HG02623 (cell line): ENCODE measurements around the gene TMUB1.
A peak's percentile ranks its signal among the peaks of the same experiment; 100 is the strongest.

Experiments used
- ATAC-seq: cut with Tn5 transposase; IDR thresholded peaks from one replicate; pipeline ENCODE4 v1.9.1; 2021; ENCODE audit warnings: moderate library complexity; ENCODE audit not compliant: unreplicated experiment

The TMUB1 gene

GRCh38 chr7:151086802-151087244 lies 3.5 kb upstream of the TMUB1 start:
- no peak for ATAC-seq

DNA sequence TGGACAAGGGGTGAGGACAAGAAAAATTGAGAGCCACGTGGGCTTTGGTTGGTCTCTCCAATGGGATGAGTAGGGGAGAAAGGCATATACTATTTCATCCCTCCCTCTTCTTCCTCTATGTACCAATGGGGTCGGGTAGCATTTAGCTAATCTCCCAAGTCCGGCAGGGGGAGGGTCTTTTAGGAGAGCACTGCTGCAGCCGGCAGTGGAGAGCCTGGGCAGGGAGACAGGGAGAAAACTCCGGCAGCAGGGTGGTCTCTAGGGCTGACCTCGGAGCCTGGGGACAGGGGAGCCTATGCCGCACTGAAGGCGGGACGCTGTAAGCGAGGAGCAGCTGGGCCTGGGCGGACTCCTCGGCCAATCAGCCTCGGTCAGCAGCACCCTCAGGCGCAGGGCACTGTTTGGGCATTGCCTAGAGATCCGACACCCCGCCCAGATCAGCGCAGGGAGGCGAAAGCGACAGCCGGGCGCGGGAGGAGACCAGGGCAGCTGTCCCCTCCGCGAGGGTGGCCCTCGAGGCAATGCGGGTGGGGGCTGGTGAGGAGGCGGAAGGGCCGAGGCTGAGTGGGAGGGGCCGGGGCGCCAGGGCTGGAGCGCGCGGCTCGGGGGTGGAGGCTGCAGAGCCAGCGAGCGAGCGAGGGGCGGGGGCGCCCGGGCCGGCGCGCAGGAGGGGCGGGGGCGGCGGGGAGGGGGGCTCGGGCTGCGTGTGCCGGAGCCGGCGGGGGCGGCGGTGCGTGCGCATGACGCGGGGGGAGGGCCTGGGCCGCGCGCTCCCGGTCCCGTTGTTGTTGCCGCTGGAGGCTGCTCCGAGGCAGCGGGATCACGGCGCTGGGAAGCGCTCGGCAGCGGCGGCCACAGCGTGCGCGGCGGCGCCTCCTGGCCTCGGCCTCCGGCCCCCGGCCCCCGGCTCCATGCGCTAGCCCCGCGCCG lies 2.7 kb upstream of the TMUB1 start, which contains the start of gene AGAP3:
Gene AGAP3 (plus strand): TSS at position 785 of the 930 bp plus-strand sequence. CDS start 267 bp downstream, outside the sequence.
- ATAC-seq, result peak; percentile 39

- ATAC-seq, result no peak
Observed at GRCh38 chr7:151085329-151085690, 2.0 kb upstream of the TMUB1 start.

DNA sequence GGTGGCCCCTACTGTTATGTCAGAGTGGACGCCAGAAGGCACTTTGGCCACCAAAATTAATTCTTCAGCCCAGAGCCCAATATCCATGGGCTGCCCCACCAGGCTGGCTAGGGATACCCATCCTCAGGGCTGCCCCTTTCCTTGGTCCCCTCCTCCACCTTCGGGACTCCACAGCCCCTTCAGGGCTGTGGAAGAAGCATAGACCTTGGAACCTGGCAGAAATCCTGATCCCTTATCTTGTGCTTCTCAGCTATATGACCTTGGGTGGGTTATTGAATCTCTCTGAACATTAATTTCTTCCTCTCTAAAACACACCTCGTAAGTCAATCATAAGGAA lies 499 bp upstream of the TMUB1 start:
- no peak for ATAC-seq

- no peak for ATAC-seq
Observed at GRCh38 chr7:151082141-151083070, 887 bp downstream of the TMUB1 start.

DNA sequence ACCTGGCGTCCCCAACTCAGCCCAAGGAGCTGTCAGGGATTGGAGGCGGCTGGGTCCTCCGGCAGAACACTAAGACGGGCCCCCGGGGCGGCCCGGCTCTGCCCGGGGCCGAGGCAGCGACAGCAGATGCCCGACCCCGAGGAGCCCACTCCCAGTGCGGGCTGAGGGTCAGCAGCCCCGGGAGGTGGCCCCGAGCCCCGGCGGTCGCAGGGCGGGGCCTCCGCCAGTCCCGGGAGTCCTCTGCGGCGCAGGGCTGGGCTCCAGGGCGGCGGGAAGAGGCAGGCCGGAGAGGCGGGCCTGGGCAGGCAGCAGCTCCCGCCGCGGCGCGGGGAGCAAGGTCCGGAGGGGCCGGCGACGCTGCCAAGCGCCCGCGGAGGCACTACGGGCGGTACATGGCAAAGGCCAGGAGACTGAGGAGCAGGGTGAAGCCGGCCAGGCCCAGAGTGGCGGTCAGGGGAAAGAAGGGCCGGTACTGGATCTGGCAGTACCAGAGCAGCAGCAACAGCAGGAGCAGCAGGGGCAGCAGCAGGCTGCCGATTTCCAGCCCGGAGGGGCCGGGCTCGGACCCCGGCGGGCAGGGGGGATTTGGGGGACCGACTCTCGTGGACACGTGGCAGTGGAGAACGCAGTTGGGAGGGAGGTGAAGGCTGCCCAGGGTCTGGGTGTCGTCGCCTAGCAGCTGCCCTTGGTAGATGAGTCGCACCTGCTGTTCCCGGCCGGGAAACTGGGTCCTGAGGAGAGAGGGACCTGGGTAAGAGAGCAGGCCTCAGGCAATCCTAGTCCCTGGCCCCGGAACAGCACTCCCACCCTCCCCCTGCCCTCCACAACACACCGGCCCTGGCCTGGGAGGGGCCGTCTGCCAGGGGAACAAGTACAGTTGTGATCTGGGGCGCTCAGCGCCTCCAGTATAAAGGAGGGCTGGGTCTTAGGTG lies 1.9 kb downstream of the TMUB1 start:
- ATAC-seq, result no peak

DNA sequence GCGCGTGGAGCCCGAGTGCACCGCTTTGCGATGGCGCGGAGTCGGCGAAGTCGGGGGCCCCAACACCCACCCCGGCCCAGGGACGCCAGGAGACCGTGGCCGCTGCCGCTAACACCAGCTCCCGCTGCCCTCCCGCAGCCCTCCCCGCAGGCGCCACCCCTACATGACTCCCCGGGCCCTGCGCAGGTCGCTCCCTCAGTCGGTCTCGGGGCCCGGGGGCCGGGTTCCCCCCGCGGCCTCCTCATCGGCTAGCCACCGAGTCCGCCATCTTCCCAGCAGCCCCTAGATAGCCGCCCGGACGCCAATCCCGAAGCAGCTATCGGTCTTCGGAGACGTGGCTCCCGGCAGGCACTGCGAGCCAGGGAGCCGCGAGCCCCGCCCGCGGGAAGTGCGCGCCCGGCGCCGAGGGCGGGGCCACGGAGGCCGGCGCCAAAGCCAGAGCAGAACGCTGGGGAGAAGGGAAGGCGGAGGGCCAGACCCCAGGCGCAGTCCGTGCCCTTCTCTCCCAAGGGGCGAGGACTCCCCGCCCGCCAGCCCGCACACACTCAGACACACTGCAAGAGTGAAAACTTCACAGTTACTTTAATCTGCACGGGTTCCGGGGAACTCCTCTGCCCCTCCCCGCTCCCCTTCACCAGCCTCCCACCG lies 2.6 kb downstream of the TMUB1 start, which contains the start of gene FASTK:
Gene FASTK (minus strand): TSS at position 288 of the 648 bp plus-strand sequence. CDS start 43 bp downstream, at position 245.
- ATAC-seq, result peak; percentile 70

DNA sequence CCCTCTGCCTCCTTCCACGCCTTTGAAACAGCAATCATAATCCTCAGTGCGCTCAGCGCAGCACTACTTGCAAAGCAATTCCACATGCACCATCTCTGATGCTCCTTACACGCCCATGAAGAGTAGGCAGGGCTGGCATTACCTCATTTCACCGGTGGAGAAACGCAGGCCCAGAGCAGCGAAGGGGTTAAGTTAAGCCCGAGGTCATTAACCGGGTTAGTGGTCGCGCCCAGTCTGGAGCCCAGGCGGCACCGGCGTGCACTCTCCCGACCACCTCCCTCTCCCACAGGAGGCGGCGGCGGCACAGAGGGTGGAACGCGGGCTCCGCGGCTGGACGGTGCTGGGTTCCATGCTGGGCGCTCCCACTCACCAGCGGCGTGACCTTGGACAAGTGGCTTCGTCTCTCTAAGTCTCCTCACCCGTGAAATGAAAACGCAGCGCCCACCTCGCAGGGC lies 3.2 kb downstream of the TMUB1 start:
- peak; percentile 1 for ATAC-seq

DNA sequence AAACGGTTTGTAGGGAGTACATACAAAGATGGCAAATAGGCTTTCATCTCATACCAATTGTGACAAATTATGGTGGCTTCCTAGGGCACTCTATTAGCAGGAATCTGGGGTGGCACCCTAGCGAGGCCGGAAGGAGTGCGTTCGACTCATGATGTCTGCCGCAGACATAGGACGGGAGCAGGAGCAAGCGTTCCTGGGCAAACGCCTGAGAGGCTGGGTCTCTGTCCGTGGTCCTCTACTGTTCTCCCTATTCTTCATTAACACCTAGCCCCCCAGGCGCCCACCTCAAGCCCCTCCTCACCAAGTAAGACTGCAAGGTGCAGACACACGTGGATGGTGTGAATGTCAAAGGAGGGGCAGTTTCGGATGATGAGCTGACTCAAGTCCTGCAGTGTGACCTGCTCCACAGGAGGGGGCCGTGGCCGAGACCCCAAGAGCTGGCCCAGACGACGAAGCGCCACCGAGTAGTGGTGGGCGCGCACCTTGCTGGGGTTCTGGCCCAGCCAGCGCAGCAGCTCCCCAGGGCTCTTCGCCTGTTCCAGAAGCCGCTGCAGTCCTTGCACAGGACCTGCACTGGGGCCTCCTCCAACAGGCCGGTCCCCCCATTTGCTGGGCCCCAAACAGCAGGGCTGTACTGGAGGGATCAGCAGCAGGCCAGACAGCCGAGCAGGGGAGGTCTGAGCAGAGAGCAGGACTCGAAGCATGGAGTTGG lies 3.9 kb downstream of the TMUB1 start:
- ATAC-seq, result no peak

- ATAC-seq, result no peak
Observed at GRCh38 chr7:151078233-151079040, 4.9 kb downstream of the TMUB1 start.

DNA sequence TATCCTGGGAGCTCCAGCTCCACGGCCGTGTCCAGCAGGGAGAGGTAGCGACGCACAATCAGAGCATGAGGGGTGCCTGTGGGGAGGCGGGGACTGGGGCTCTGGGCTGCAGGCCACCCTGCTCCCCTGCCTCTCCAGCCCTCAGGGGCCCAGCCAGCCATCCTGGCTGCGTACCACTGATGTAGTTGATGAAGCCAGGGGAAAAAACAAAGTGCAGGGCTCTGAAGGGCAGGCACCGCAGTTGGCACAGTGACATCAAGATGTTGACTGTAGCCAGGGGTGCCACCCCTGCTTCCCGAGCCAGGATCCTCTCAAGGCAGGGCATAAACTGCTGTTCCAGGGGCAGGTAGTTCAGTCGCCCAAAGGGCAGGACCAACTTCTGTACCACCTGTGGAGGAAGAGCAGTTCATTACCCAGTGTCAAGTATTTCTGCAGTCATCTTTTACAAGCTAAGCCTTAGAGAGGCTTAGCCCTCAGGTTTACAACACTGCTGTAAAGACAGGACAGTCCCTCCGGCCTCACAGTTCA lies 5.5 kb downstream of the TMUB1 start:
- ATAC-seq, result no peak

DNA sequence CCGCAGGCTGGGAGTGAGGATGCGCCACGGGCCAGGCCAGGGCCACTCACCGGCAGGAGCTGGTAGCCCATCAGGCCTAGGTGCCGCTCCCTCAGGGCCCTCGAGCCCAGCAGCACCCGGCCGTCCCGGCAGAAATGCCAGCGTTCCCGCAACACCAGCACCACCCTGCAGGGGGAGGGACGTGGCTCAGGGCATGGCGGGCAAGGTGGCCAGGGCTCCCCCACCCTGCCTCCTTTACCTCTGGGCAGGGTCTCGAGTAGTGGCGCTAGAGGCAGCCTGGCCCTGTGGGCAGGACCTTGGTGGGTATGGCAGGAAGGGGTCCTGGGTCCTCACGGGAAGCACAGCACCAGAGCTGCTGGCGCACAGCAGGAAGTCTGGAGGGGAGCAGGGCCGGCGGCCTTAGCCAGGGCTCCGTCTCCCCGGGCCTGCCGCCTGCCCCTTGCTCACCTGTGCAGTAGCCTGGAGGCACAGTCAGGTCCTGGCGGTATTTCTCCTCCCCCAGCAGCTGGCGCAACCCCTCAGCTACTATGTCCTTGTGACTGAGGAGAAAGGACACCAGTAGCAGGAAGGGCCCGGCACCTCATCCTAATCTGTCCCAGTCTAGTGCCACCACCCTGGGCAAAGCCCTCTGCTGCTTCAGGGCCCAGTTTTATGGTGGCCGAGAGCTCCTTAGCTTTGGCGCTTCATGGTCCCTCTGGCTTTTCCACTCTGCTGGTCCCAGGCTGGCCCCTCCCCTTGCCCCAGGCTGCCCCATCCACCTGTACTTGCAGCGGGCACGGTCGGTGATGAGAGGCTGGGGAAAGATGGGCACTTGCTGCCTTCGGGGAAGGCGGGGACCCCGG lies 6.2 kb downstream of the TMUB1 start:
- ATAC-seq, result no peak

- no peak for ATAC-seq
Observed at GRCh38 chr7:151075978-151076426, 7.3 kb downstream of the TMUB1 start.

GRCh38 chr7:151075662-151075971 lies 7.7 kb downstream of the TMUB1 start:
- no peak for ATAC-seq

DNA sequence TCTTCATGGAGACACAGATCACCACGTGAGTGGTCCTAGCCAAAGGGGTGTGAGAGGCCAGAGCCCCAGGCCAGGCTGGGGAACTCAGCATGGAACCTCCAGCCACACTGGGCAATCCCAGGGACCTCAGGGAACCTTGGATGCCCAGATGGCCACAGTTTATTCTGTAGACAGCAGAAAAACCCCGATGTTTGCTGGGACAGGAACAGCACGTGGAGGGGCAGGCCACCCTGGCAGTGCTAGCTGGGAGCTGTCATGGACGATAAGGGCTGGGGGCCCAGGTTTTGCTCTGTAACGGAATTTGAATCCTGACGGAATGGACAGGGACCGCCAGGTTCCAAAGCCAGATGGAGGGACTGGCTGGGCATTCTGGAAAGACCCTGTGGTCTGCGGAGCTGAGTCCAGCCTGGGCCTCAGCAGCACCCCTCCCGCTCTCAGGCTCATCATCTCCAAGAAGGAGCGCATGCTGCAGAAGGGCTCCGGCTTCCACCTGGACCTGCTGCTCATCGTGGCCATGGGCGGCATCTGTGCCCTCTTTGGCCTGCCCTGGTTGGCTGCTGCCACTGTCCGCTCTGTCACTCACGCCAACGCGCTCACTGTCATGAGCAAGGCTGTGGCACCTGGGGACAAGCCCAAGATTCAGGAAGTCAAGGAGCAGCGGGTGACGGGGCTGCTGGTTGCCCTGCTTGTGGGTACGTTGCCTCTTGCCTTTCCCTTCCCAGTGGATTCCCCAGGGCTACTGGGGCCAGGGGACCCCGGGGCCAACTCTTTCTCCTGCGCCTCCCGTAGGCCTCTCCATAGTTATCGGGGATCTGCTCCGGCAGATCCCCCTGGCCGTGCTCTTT lies 8.3 kb downstream of the TMUB1 start:
- no peak for ATAC-seq

DNA sequence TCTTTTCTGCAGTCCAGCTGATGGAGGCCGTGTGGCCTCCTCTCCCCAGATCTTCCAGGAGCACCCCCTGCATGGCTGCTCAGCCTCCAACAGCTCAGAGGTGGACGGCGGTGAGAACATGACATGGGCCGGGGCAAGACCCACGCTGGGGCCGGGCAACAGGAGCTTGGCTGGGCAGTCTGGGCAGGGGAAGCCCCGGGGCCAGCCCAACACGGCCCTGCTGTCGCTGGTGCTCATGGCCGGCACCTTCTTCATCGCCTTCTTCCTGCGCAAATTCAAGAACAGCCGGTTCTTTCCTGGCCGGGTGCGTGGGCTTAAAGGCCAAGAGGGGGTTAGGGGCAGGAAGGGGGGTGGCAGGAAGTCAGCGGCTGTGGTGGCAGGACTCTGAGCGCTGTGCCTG lies 9.3 kb downstream of the TMUB1 start:
- no peak for ATAC-seq
